SKM-1 (cell line): ENCODE results near the gene GALK2.
A peak's percentile ranks its signal among the peaks of the same experiment; 100 is the strongest.
"Not testable (repeated sequence)": the region's sequence is repeated elsewhere in the genome, so short reads cannot be mapped to it uniquely, and the experiment has no call there.

ENCODE experiments used
- DNase-seq: peaks from one replicate; lab custom pipeline; 2025; ENCODE audit not compliant: unreplicated experiment; lab: John Stamatoyannopoulos, UW

The GALK2 gene

GRCh38 chr15:49163678-49164077 is 6.4 kb upstream of the GALK2 start:
- DNase-seq = no peak

DNA sequence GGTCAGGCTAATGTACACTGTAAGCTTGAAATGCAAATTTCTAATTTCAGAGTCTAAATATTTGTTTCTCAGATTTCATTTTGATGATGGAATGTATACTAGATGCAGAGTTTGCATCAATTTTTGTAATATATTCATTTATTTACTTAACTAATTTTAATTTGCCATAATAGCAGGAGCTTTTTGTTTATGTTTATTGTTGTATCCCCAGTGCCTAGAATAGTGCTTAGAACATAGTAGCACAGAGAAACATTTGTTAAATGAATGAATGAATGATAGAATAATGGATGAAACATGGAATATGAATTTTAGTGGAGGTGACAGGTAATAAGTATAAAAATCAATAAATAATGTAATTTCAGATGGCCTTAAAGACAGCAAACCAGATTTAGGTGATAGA is 5.2 kb upstream of the GALK2 start:
- no peak for DNase-seq

GRCh38 chr15:49168016-49168415 is 2.0 kb upstream of the GALK2 start:
- no peak for DNase-seq

DNA sequence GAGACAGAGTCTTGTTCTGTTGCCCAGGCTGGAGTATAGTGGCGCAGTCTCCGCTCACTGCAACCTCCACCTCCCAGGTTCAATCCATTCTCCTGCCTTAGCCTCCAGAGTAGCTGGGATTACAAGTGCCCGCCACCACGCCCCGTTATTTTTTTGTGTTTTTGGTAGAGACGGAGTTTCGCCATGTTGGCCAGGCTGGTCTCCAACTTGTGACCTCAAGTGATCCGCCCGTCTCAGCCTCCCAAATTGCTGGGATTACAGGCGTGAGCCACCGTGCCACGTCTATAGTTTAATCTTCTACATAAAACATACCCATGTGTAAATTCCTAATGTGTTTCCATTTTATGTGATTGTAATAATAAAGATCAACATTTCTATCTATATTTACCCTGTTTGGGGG is 1.7 kb downstream of the GALK2 start:
- DNase-seq = no peak

DNA sequence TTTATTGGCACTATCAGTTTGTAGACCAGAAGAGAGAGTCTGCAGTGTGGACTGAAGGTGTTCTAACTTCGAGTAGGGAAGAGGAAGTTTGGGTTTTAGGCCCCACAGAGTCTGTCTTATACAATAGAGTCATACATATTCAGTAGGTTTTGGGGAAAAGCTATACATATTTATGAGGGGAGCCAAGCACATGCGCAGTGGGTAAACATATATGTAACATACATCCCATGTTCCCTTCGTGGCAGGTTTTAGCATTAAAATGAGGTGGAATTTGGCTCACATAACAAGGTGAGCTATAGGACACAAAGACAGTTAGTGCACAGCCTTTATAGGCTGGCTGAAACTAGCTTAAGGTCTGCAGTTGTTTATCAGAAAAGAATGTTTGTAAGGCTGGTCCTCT is 4.9 kb downstream of the GALK2 start:
- DNase-seq = no peak

DNA sequence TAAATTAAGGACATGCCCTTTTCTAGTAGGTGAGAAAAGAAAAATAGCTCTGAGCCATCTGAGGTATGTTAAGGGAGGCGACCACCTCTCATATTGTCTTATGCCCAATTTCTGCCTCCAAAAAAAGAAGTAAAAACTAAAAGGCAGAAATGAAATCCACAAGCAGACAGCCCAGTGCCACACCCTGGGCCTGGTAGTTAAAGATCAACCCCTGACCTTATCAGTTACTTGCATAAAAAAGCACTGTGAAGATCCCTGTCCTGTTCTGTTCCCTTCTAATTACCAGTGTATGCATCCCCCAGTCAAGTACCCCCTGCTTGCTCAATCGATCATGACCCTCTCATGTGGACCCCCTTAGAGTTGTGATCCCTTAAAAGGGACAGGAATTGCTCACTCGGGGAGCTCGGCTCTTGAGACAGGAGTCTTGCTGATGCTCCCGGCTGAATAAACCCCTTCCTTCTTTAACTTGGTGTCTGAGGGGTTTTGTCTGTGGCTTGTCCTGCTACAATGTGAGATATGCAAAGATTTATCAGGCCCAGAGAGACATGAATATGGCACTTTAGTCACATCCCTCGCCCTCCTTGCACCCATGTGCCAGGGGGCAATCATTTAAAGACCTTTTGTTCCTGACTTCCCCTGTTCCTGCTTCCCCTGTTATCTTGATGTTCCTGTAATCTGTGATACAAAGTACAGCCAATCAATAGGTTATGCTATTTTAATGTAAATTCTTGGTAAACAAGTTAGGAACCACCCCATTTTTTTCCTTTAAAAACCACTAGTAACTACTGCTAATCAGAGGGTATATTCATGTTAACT is 5.7 kb downstream of the GALK2 start:
- DNase-seq = not testable (repeated sequence)

GRCh38 chr15:49178497-49178896 is 8.4 kb downstream of the GALK2 start:
- no peak for DNase-seq

DNA sequence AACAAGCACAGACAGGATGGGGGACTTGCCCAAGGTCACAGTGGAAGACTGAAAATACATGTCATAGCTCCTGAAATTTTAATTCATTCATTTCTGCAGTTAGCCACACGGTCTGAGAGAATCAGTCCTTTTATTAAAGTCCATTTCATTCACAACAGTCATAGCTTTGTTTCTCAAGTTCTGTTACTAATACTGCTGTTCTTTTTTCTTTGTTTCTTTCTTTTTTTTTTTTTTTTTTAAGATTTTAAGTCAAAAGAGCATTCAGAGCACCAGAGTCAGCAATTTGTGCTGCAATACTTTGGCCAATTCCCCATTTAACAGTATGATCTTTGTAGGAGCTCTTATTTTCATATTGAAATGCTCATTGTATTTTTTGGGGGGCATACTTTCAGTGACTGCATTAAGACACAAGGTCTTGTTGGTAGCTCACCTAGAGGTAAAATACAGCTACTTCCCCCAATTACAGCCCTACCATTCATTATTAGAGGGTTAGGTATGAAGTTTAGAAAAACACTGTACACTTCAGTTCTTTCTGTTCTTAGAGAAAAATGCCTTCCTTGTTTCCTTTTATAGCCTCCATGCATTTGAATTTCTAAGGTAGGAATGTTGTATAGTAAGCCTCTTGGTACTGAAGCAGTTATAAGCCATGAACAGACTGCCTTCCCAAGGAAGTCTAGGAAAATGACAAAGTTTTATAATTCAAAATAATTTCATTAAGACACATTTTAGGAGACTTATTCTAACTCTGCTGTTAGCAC is 9.6 kb downstream of the GALK2 start:
- no peak for DNase-seq

DNA sequence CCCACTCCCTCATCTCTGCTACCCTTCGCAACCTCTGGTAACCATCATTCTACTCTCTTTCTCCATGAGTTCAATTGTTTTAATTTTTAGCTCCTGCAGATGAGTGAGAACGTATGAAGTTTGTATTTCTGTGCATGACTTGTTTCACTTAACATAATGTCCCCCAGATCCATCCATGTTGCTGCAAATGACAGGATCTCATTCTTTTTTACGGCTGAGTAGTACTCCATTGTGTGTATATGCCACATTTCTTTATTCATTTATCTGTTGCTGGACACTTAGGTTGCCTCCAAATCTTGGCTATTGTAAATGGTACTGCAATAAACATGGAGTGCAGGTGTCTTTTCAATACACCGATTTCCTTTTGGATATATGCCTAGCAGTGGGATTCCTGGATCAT is 12.1 kb downstream of the GALK2 start:
- no peak for DNase-seq

DNA sequence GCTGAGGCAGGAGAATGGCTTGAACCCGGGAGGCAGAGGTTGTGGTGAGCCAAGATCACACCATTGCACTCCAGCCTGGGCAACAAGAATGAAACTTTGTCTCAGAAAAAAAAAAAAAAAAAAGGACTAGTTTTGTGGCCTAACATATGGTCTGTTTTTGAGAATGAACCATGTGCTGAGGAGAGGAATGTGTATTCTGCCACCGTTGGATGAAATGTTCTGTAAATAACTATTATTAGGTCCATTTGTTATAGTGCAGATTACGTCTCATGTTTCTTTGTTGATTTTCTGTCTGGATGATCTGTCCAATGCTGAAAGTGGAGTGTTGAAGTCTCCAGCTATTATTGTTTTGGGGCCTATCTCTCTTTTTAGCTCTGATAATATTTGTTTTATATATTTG is 13.7 kb downstream of the GALK2 start:
- not testable (repeated sequence) for DNase-seq

GRCh38 chr15:49185473-49185872 is 15.4 kb downstream of the GALK2 start:
- DNase-seq = no peak

GRCh38 chr15:49187549-49188245 is 17.6 kb downstream of the GALK2 start:
- no peak for DNase-seq

GRCh38 chr15:49188933-49189332 is 18.9 kb downstream of the GALK2 start:
- DNase-seq = no peak

GRCh38 chr15:49189631-49190030 is 19.6 kb downstream of the GALK2 start:
- no peak for DNase-seq

- DNase-seq = peak; percentile 47
These were observed 20.5 kb downstream of the GALK2 start for GRCh38 chr15:49190586-49190985.

DNA sequence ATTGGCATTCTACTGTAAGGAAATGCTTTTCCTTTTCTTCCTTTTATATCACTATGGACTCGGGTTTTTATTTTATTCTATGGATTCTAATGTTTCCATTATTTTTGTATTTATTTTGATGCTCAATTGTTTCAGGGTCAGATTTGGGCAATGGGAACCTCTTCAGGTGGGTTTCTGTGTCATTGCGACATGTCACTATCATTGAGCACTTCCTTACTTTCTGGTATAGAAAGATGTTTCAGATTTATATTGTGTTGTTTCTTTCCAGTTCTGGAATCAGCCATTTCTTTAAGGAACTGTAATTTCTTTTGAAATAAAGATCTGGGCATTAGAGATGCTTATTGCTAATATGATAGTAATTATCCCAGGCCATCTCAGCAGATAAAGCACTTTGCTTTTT is 21.8 kb downstream of the GALK2 start:
- DNase-seq = no peak

GRCh38 chr15:49196856-49197255 is 26.8 kb downstream of the GALK2 start:
- DNase-seq = no peak

DNA sequence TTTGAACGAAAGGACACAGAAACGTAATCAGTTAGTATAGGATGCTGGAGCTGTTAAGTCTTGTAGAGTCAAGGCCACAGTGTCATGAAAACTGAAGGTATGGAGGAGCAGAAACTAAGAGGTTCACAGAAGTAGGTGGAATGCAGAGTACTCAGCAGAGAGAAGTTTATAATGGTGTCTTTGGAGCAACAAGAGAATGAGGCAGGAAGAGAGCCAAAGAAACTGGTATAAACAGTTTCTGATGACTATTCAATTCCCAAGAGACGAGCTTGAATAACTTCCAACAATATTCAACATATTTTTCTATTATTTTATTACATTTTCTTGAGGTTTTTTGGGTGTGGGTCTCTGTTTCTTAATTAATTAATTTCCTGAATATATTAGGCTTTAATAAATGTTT is 29.6 kb downstream of the GALK2 start:
- DNase-seq = no peak

DNA sequence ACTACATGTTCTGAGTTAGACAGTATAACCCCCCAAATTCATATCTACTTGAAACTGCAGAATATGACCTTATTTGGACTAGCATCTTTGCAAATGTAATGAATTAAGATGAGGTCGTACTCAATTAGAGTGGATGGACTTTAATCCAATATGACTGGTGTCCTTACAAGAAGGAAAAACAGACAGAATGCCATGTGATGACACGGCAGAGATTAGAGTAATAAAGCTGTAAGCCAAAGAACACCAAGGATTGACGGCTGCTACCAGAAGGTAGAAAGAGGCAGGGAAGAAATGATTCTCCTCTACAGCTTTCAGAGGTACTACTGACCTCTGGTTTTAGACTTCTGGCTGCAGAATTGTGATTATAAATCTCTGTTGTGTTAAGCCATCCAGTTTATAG is 30.3 kb downstream of the GALK2 start:
- no peak for DNase-seq

- DNase-seq = not testable (repeated sequence)
These were observed 38.1 kb downstream of the GALK2 start for GRCh38 chr15:49208102-49208501.

DNA sequence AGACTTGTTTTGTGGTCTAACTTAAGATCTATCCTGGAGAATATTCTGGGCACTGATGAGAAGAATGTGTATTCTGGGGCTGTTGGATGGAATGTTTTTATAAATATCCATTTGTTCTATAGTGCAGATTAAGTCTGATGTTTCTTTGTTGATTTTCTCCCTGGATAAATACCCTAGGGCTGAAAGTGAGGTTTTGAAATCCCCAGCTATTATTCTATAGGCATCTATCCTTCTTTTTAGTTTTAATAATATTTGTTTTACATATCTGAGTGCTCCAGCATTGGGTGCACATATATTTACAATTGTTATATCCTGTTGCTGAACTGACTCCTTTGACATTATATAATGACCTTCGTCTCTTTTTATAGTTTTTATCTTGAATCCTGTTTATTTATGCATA is 42.9 kb downstream of the GALK2 start:
- no peak for DNase-seq
